Endothelial cell of umbilical vein (primary cell): ENCODE results near the gene LRP1B.

Experiments used
- CTCF ChIP-seq, 2 donors: IDR thresholded peaks; 1 replicate in 1 of 2; 2 replicates in 1 of 2; pipeline ENCODE4 v1.5.1; 2011; ENCODE audit warnings: low read length in 2 of 2, mild to moderate bottlenecking in 2 of 2, moderate library complexity in 2 of 2, control low read depth in 1 of 2, inconsistent platforms in 1 of 2, low read depth in 1 of 2; ENCODE audit not compliant: insufficient read depth in 1 of 2; ENCODE audit errors: extremely low read depth in 1 of 2
- EZH2 ChIP-seq: IDR thresholded peaks from 2 replicates; pipeline ENCODE4 v1.6.1; 2012; ENCODE audit warnings: borderline replicate concordance, low read depth, mild to moderate bottlenecking, moderate library complexity, low read length, inconsistent platforms; ENCODE audit not compliant: severe bottlenecking
- POLR2A ChIP-seq: IDR thresholded peaks from 2 replicates; pipeline ENCODE4 v1.6.1; 2012; ENCODE audit warnings: low read depth, mild to moderate bottlenecking, control low read depth, low read length

GRCh38 chr2:141601511-141602152, 529.2 kb downstream of the LRP1B start:
- TF ChIP-seq CTCF (IDR thresholded peaks at IDR 0.05; ENCODE audit: extremely low read depth in 1 of 2, insufficient read depth in 1 of 2, low read depth in 1 of 2, low read length in 2 of 2) = no peak
- TF ChIP-seq EZH2 = no peak
- TF ChIP-seq POLR2A = no peak
